Measurements from ENCODE around the gene SURF1.

Gene SURF1

GRCh38 chr9:133375724-133376654 lies 19.7 kb upstream of the SURF1 start, which contains the start of the genes STKLD1 and SURF4:
TSS of gene STKLD1 (plus strand) at chr9:133376366. CDS start at chr9:133376474, 108 bp downstream.
TSS of gene SURF4 (minus strand) at chr9:133376060. CDS start at chr9:133375969, 91 bp downstream.
- H3K4me3 ChIP-seq (ENCODE audit: low read depth, low read length): peak within 1 kb of the TSS; percentile 74
- TF ChIP-seq CTCF (IDR thresholded peaks at IDR 0.05; ENCODE audit: borderline replicate concordance, insufficient read depth, low read depth, low read length): no peak

GRCh38 chr9:133375116-133375723 lies 18.9 kb upstream of the SURF1 start:
- 0 out of 2 replicates have a peak, but pooled peaks have one; percentile 0 for TF ChIP-seq CTCF (IDR thresholded peaks at IDR 0.05; ENCODE audit: borderline replicate concordance, insufficient read depth, low read depth, low read length)
- H3K4me3 ChIP-seq (ENCODE audit: low read depth, low read length): peak overlapping the region; percentile 74

GRCh38 chr9:133374612-133375115 lies 18.4 kb upstream of the SURF1 start:
- no peak for TF ChIP-seq CTCF (IDR thresholded peaks at IDR 0.05; ENCODE audit: borderline replicate concordance, insufficient read depth, low read depth, low read length)
- H3K4me3 ChIP-seq (ENCODE audit: low read depth, low read length): peak overlapping the region; percentile 74

GRCh38 chr9:133372144-133372543 lies 15.9 kb upstream of the SURF1 start:
- TF ChIP-seq CTCF (IDR thresholded peaks at IDR 0.05; ENCODE audit: borderline replicate concordance, insufficient read depth, low read depth, low read length): no peak
- H3K4me3 ChIP-seq (ENCODE audit: low read depth, low read length): no peak overlapping the region

- no peak for TF ChIP-seq CTCF (IDR thresholded peaks at IDR 0.05; ENCODE audit: borderline replicate concordance, insufficient read depth, low read depth, low read length)
Observed at GRCh38 chr9:133371261-133371711, 15.0 kb upstream of the SURF1 start.

GRCh38 chr9:133370685-133371084 lies 14.4 kb upstream of the SURF1 start:
- H3K4me3 ChIP-seq (ENCODE audit: low read depth, low read length): no peak overlapping the region
- no peak for TF ChIP-seq CTCF (IDR thresholded peaks at IDR 0.05; ENCODE audit: borderline replicate concordance, insufficient read depth, low read depth, low read length)

More at GRCh38 chr9:133371261-133371711, 15.0 kb upstream of the SURF1 start:
- no peak overlapping the region for H3K4me3 ChIP-seq (ENCODE audit: low read depth, low read length)

All from GM12875 (cell line).